GM12878 (cell line): ENCODE measurements around the gene CCDC149. TPM values are rescaled to one million over a fixed set of nuclear protein-coding genes. Genes with fewer than 3 reads are reported as not detected.

ENCODE experiments used
- ATAC-seq: fragments of 200-7000 bp; cut with Tn5 transposase; 3 replicates; pipeline ENCODE4 v1.9.1; 2020; ENCODE audit warnings: mild to moderate bottlenecking, moderate library complexity
- BruUV-seq: library from RNA; stranded (reverse); fragments of 400-500 nt; replicated peaks from 2 replicates; lab custom pipeline; 2021; lab: Mats Ljungman, UMichigan
- CTCF ChIA-PET: fragments of 300-600 bp; sonication (Branson Sonifier 250); formaldehyde crosslinking; extraction: SDS; loops from one replicate; lab custom pipeline; 2021; ENCODE audit warnings: inconsistent platforms; lab: Yijun Ruan, JAX
- POLR2A ChIA-PET: fragments of 350-600 bp; formaldehyde crosslinking; extraction: SDS; loops from one replicate; lab custom pipeline; 2021; ENCODE audit warnings: inconsistent platforms; lab: Charles Lee
- RAD21 ChIA-PET: fragments of 300-600 bp; sonication (Branson Sonifier 250); formaldehyde crosslinking; loops from one replicate; lab custom pipeline; 2023; ENCODE audit warnings: antibody characterized with exemption; ENCODE audit not compliant: unreplicated experiment; lab: Charles Lee
- SMC1A ChIA-PET: fragments of 300-600 bp; sonication (Branson Sonifier 250); formaldehyde crosslinking; loops from one replicate; lab custom pipeline; 2023; ENCODE audit not compliant: unreplicated experiment, uncharacterized antibody; lab: Charles Lee
- DNase-seq: peaks from one replicate; pipeline ENCODE4 v3.0.0-alpha.2; 2011; ENCODE audit warnings: low read depth, low spot score
- FAIRE-seq: peaks from 3 replicates; lab custom pipeline; 2011; peaks lifted over from hg19 to GRCh38; lab: Jason Lieb, UNC
- H2AFZ ChIP-seq: 2 replicates; pipeline ENCODE4 v1.6.0; 2011; ENCODE audit warnings: low read depth, low read length, control low read depth; ENCODE audit not compliant: control insufficient read depth
- H3K27ac ChIP-seq: 2 replicates; pipeline ENCODE4 v1.5.1; 2011; ENCODE audit warnings: control low read depth; ENCODE audit not compliant: control insufficient read depth, insufficient read depth
- H3K27me3 ChIP-seq, 2 experiments: replicated peaks in 1 of 2; 2 replicates each; pipeline versions ENCODE4 v1.6.0 to v1.6.1; 2011; ENCODE audit warnings: low read length in 1 of 2; ENCODE audit not compliant: control insufficient read depth in 2 of 2, insufficient read depth in 2 of 2
- H3K36me3 ChIP-seq, 2 experiments: 2 replicates each; pipeline ENCODE4 v1.5.1; 2011; ENCODE audit warnings: low read length in 1 of 2; ENCODE audit not compliant: control insufficient read depth in 2 of 2, insufficient read depth in 2 of 2
- H3K4me1 ChIP-seq: 2 replicates; pipeline ENCODE4 v1.6.1; 2011; ENCODE audit warnings: mild to moderate bottlenecking, low read length, moderate library complexity, mixed read lengths; ENCODE audit not compliant: control insufficient read depth, insufficient read depth
- H3K4me2 ChIP-seq: 2 replicates; pipeline ENCODE4 v1.6.0; 2011; ENCODE audit warnings: control low read depth; ENCODE audit not compliant: control insufficient read depth, insufficient read depth
- H3K4me3 ChIP-seq: fragments of 200-600 bp; sonication (generic); 2 replicates; pipeline ENCODE4 v1.5.1; 2016
- H3K79me2 ChIP-seq: 2 replicates; pipeline ENCODE4 v1.6.0; 2011; ENCODE audit warnings: low read length; ENCODE audit not compliant: control insufficient read depth, insufficient read depth
- H3K9ac ChIP-seq: 2 replicates; pipeline ENCODE4 v1.8.0; 2011; ENCODE audit warnings: low read length, control low read depth, mixed read lengths; ENCODE audit not compliant: control insufficient read depth, insufficient read depth
- H3K9me3 ChIP-seq: replicated peaks from 3 replicates; pipeline ENCODE4 v1.5.1; 2011; ENCODE audit warnings: mild to moderate bottlenecking, low read length; ENCODE audit not compliant: control insufficient read depth, insufficient read depth
- H4K20me1 ChIP-seq: 2 replicates; pipeline ENCODE4 v1.6.0; 2011; ENCODE audit not compliant: control insufficient read depth, insufficient read depth
- EED ChIP-seq: sonication (generic); IDR thresholded peaks from 2 replicates; pipeline ENCODE4 v1.6.1; 2016; ENCODE audit warnings: antibody characterized with exemption, low read depth
- ELK1 ChIP-seq: IDR thresholded peaks from 2 replicates; pipeline ENCODE4 v1.6.1; 2012; ENCODE audit warnings: low read depth, low read length, improper control_type of control experiment
- ESRRA ChIP-seq: IDR thresholded peaks from 2 replicates; pipeline ENCODE4 v1.6.1; 2012; ENCODE audit warnings: mild to moderate bottlenecking, low read length, improper control_type of control experiment
- HCFC1 ChIP-seq: fragments of 150-350 bp; IDR thresholded peaks from 2 replicates; pipeline ENCODE4 v1.6.1; 2014; ENCODE audit warnings: low read length
- KDM1A ChIP-seq: fragments of 200-600 bp; sonication (generic); IDR thresholded peaks from 2 replicates; pipeline ENCODE4 v1.6.1; 2016; ENCODE audit warnings: borderline replicate concordance
- RB1 ChIP-seq: fragments of 450-650 bp; formaldehyde crosslinking; IDR thresholded peaks from 2 replicates; pipeline ENCODE4 v1.6.1; 2017; ENCODE audit warnings: mild to moderate bottlenecking, borderline replicate concordance
- SMARCA5 ChIP-seq: fragments of 450-650 bp; IDR thresholded peaks from 2 replicates; pipeline ENCODE4 v1.6.1; 2017; ENCODE audit warnings: mild to moderate bottlenecking
- WRNIP1 ChIP-seq: IDR thresholded peaks from 2 replicates; pipeline ENCODE4 v1.6.1; 2011; ENCODE audit warnings: low read depth, low read length, improper control_type of control experiment, borderline replicate concordance
- WGBS: methylation state at CpG from one replicate; pipeline ENCODE4 v1.1.6; 2016; ENCODE audit warnings: low lambda C conversion rate; ENCODE audit not compliant: insufficient replicate concordance, insufficient coverage; ENCODE audit errors: missing lambda C conversion rate; 5-methylcytosine and 5-hydroxymethylcytosine counted together
- in situ Hi-C: fragments of 300-500 bp; cut with MboI; formaldehyde crosslinking; loops from 9 replicates; pipeline ENCODE4 v1.14.3; 2018; ENCODE audit warnings: mixed read lengths
- intact Hi-C: fragments of 100-400 bp; cut with micrococcal nuclease; formaldehyde crosslinking; loops from one replicate; pipeline ENCODE4 v1.14.2; 2022; ENCODE audit not compliant: unreplicated experiment
- polyA plus RNA-seq, 11 experiments: library from polyadenylated mRNA; depleted of rRNA in 4 of 11; unstranded in 6 of 11; stranded (reverse) in 5 of 11; fragments of >200 nt; fragmentation: Nextera tagmentation in 4 of 11; fragmentation: Illumina TruSeq in 1 of 11; extraction: Ambion mirVana in 4 of 11; extraction: Trizol in 1 of 11; gene quantifications; 1 replicate in 1 of 11; 2 replicates in 10 of 11; pipeline versions ENCODE4 v1.2.1 to v1.2.3, GENCODE V29; 2011 to 2016; ENCODE audit warnings: inconsistent platforms in 2 of 11, missing spikeins in 2 of 11, low read depth in 1 of 11
- total RNA-seq, 4 experiments: library from RNA; depleted of rRNA in 3 of 4; stranded (reverse); fragments of >200 nt in 3 of 4; fragmentation: Illumina TruSeq in 1 of 4; extraction: Trizol in 1 of 4; gene quantifications; 2 replicates each; pipeline versions ENCODE4 v1.2.1 to v1.2.3, GENCODE V29; 2013 to 2021

Gene CCDC149
- total and polyA plus RNA-seq, 10 of the 15 experiments (the other 5 are each of a cell fraction or from before 2014, with no cell fraction given), result 0.03 to 0.04 (median 0.04) TPM; not detected in 7

GRCh38 chr4:24867251-24867650, 45.6 kb downstream of the CCDC149 start:
- Histone ChIP-seq H3K79me2 (no peaks in the 10 kb centered on the region), H3K27me3 (no peaks in the 10 kb centered on the region; a peak in 1 of 4 replicates), H2AFZ (no peak overlapping the region), H3K4me2 (no peak overlapping the region), H4K20me1 (no peaks in the 10 kb centered on the region), H3K9me3 (peaks cover 9% of the 10 kb centered on the region; the same call in 2 of the 3 replicates), H3K9ac (no peak overlapping the region), H3K4me1 (no peaks in the 10 kb centered on the region), H3K27ac (no peak overlapping the region), H3K36me3 (no peaks in the 10 kb centered on the region)
- SMC1A ChIA-PET, result no interaction called here
- ATAC-seq (no peak), DNase-seq (no peak), FAIRE-seq (no peak)
- CTCF ChIA-PET, result no interaction called here
- intact Hi-C loops (no loop called here), in situ Hi-C loops (no loop called here)
- RAD21 ChIA-PET, result no interaction called here
- WGBS, result 36% methylated on average over 1 of the region's 1 CpG
- POLR2A ChIA-PET, result no interaction called here
- BruUV-seq, result no TSS peak
- no peak for TF ChIP-seq ELK1
- TF ChIP-seq SMARCA5, result no peak
- no peak for TF ChIP-seq RB1
- no peak for TF ChIP-seq ESRRA
- TF ChIP-seq WRNIP1, result no peak
- TF ChIP-seq, all 136 proteins: peak for 0
- no peak overlapping the region for H3K4me3 ChIP-seq

GRCh38 chr4:24865401-24865800, 47.4 kb downstream of the CCDC149 start:
- no peak for DNase-seq
- H3K4me1 ChIP-seq, result 0 out of 2 replicates have a peak, but pooled peaks cover 2% of the 10 kb centered on the region
- intact Hi-C loops (no loop called here), in situ Hi-C loops (no loop called here)
- no peak overlapping the region for H3K27ac ChIP-seq
- no peak overlapping the region for H3K4me2 ChIP-seq
- SMC1A ChIA-PET, result no interaction called here
- no TSS peak for BruUV-seq
- H3K9ac ChIP-seq, result no peak overlapping the region
- CTCF ChIA-PET, result no interaction called here
- WGBS, result 63% methylated on average over 4 of the region's 4 CpGs
- TF ChIP-seq KDM1A, result no peak
- TF ChIP-seq HCFC1, result no peak
- TF ChIP-seq EED, result no peak
- H3K4me3 ChIP-seq, result no peak overlapping the region
- POLR2A ChIA-PET, result no interaction called here
- H4K20me1 ChIP-seq, result no peaks in the 10 kb centered on the region
- no peaks in the 10 kb centered on the region for H3K79me2 ChIP-seq
- no peak for FAIRE-seq
- ATAC-seq, result no peak
- RAD21 ChIA-PET, result no interaction called here
- no peaks in the 10 kb centered on the region; a peak in 1 of 4 replicates for H3K27me3 ChIP-seq
- no peaks in the 10 kb centered on the region for H3K36me3 ChIP-seq
- H2AFZ ChIP-seq, result no peak overlapping the region
- peaks cover 9% of the 10 kb centered on the region; the same call in 2 of the 3 replicates for H3K9me3 ChIP-seq
